OCI-LY3 (cell line): Measurements from ENCODE around the gene COX6B1.

Experiments
- H2AFZ ChIP-seq: fragments of 200-600, 300-600 bp; shearing (Covaris generic); 2 replicates; pipeline ENCODE4 v1.6.0; 2014; ENCODE audit warnings: antibody characterized with exemption, low read depth, low read length
- H3K27ac ChIP-seq: fragments of 200-600, 300-600 bp; sonication (generic); 2 replicates; pipeline ENCODE4 v1.5.1; 2014; ENCODE audit warnings: mild to moderate bottlenecking, low read length, moderate library complexity, mixed read lengths
- H3K27me3 ChIP-seq: fragments of 200-600, 300-600 bp; sonication (generic); 2 replicates; pipeline ENCODE4 v1.6.1; 2014; ENCODE audit warnings: low read depth, low read length, mixed read lengths
- H3K36me3 ChIP-seq: fragments of 200-600, 300-600 bp; sonication (generic); replicated peaks from 2 replicates; pipeline ENCODE3; 2014; ENCODE audit warnings: low read depth, low read length, mixed read lengths
- H3K4me1 ChIP-seq: fragments of 300-600, 200-600 bp; sonication (generic); 2 replicates; pipeline ENCODE4 v1.6.1; 2014; ENCODE audit warnings: low read length, mixed read lengths
- H3K4me2 ChIP-seq: fragments of 200-600, 300-600 bp; sonication (generic); 2 replicates; pipeline ENCODE4 v1.6.1; 2014; ENCODE audit warnings: low read length, mixed read lengths
- H3K4me3 ChIP-seq: fragments of 300-600, 200-600 bp; sonication (generic); 2 replicates; pipeline ENCODE4 v1.5.1; 2014; ENCODE audit warnings: antibody characterized with exemption, mild to moderate bottlenecking, low read length, moderate library complexity
- H3K79me2 ChIP-seq: fragments of 300-600, 200-600 bp; shearing (Covaris generic); 2 replicates; pipeline ENCODE4 v1.6.1; 2014; ENCODE audit warnings: mild to moderate bottlenecking, low read length, mixed read lengths
- H3K9ac ChIP-seq: fragments of 300-600, 200-600 bp; shearing (Covaris generic); 2 replicates; pipeline ENCODE4 v1.6.0; 2014; ENCODE audit warnings: mild to moderate bottlenecking, low read length, moderate library complexity
- H3K9me3 ChIP-seq: fragments of 200-600, 300-600 bp; shearing (Covaris generic); 2 replicates; pipeline ENCODE4 v1.6.1; 2014; ENCODE audit warnings: low read length, mixed read lengths; ENCODE audit not compliant: insufficient read depth
- H4K20me1 ChIP-seq: fragments of 200-600, 300-600 bp; sonication (generic); 2 replicates; pipeline ENCODE4 v1.6.1; 2016; ENCODE audit warnings: low read length, mixed read lengths; ENCODE audit not compliant: insufficient read depth
- CTCF ChIP-seq: fragments of 200-600, 300-600 bp; sonication (generic); IDR thresholded peaks from 2 replicates; pipeline ENCODE4 v1.5.1; 2014; ENCODE audit warnings: antibody characterized with exemption, low read length, low read depth
- EZH2phosphoT487 ChIP-seq: fragments of 200-600 bp; shearing (Covaris generic); IDR thresholded peaks from 2 replicates; pipeline ENCODE4 v1.6.1; 2018; ENCODE audit warnings: antibody characterized with exemption, mixed run types, low read depth

The COX6B1 gene

GRCh38 chr19:35641515-35642151, 6.5 kb upstream of the COX6B1 start, which contains the start of gene ETV2:
Gene ETV2 (plus strand): TSS chr19:35641745. CDS start chr19:35642461, 716 bp downstream.
- Histone ChIP-seq H3K9me3 (no peaks in the 10 kb centered on the region), H3K4me2 (peak within 1 kb of the TSS; percentile 94), H3K4me1 (peaks cover 21% of the 10 kb centered on the region), H4K20me1 (no peaks in the 10 kb centered on the region), H3K9ac (peak within 1 kb of the TSS; percentile 56), H3K79me2 (no peaks in the 10 kb centered on the region), H3K4me3 (peak within 1 kb of the TSS; percentile 82), H2AFZ (peak within 1 kb of the TSS; percentile 56; the same call in 1 of the 2 replicates), H3K27ac (no peak within 1 kb of the TSS), H3K27me3 (no peaks in the 10 kb centered on the region), H3K36me3 (peaks cover 18% of the 10 kb centered on the region)
- TF ChIP-seq CTCF (no peak), EZH2phosphoT487 (no peak)

- Histone ChIP-seq H3K4me1 (peaks cover 21% of the 10 kb centered on the region), H3K27me3 (no peaks in the 10 kb centered on the region), H2AFZ (no peak overlapping the region), H3K79me2 (no peaks in the 10 kb centered on the region), H3K9me3 (no peaks in the 10 kb centered on the region), H3K4me2 (peak overlapping the region; percentile 94), H3K27ac (no peak overlapping the region), H3K9ac (peak overlapping the region; percentile 56; the same call in 1 of the 2 replicates), H3K36me3 (peaks cover 12% of the 10 kb centered on the region), H4K20me1 (no peaks in the 10 kb centered on the region), H3K4me3 (peak overlapping the region; percentile 71; the same call in 1 of the 2 replicates)
- TF ChIP-seq CTCF (no peak), EZH2phosphoT487 (no peak)
These were observed 5.8 kb upstream of the COX6B1 start for GRCh38 chr19:35642312-35642711.

- H4K20me1 ChIP-seq = no peaks in the 10 kb centered on the region
- H3K4me1 ChIP-seq = peaks cover 21% of the 10 kb centered on the region
- H3K9me3 ChIP-seq = no peaks in the 10 kb centered on the region
- peak overlapping the region; percentile 76 for H3K9ac ChIP-seq
- no peak for TF ChIP-seq CTCF
- H3K36me3 ChIP-seq = peaks cover 7% of the 10 kb centered on the region
- peak overlapping the region; percentile 94 for H3K4me2 ChIP-seq
- no peaks in the 10 kb centered on the region for H3K79me2 ChIP-seq
- H3K27ac ChIP-seq = peak overlapping the region; percentile 65
- H3K27me3 ChIP-seq = no peaks in the 10 kb centered on the region
- H2AFZ ChIP-seq = peak overlapping the region; percentile 97
- H3K4me3 ChIP-seq = peak overlapping the region; percentile 82
These were observed 5.3 kb upstream of the COX6B1 start for GRCh38 chr19:35642798-35643254.

- H3K4me3 ChIP-seq = peak overlapping the region; percentile 82
- H3K4me2 ChIP-seq = peak overlapping the region; percentile 94
- H3K79me2 ChIP-seq = peaks cover 4% of the 10 kb centered on the region
- peak overlapping the region; percentile 76 for H3K9ac ChIP-seq
- H3K4me1 ChIP-seq = peaks cover 21% of the 10 kb centered on the region
- H3K27me3 ChIP-seq = no peaks in the 10 kb centered on the region
- TF ChIP-seq EZH2phosphoT487 (no peak), CTCF (0 out of 2 replicates have a peak, but pooled peaks have one; percentile 6)
- peaks cover under 1% of the 10 kb centered on the region for H3K36me3 ChIP-seq
- no peaks in the 10 kb centered on the region for H4K20me1 ChIP-seq
- peak overlapping the region; percentile 97 for H2AFZ ChIP-seq
- peak overlapping the region; percentile 65 for H3K27ac ChIP-seq
- no peaks in the 10 kb centered on the region for H3K9me3 ChIP-seq
These were observed 4.6 kb upstream of the COX6B1 start for GRCh38 chr19:35643255-35644205.
